ENCODE results near the gene OSBPL2.

Gene OSBPL2

GRCh38 chr20:62274332-62274950 lies 36.1 kb downstream of the OSBPL2 start:
- no peak overlapping the region for H3K4me3 ChIP-seq (ENCODE audit: low read depth, low read length)
- no peak for TF ChIP-seq CTCF (IDR thresholded peaks at IDR 0.05; ENCODE audit: low read depth, low read length, missing control alignments)
- no peak for DNase-seq (ENCODE audit: low read depth)

- DNase-seq (ENCODE audit: low read depth): no peak
- TF ChIP-seq CTCF (IDR thresholded peaks at IDR 0.05; ENCODE audit: low read depth, low read length, missing control alignments): no peak
- H3K4me3 ChIP-seq (ENCODE audit: low read depth, low read length): no peak overlapping the region
These were observed 36.9 kb downstream of the OSBPL2 start for GRCh38 chr20:62275219-62275618.

GRCh38 chr20:62276439-62276838 lies 38.1 kb downstream of the OSBPL2 start:
- no peak for TF ChIP-seq CTCF (IDR thresholded peaks at IDR 0.05; ENCODE audit: low read depth, low read length, missing control alignments)
- H3K4me3 ChIP-seq (ENCODE audit: low read depth, low read length): no peak overlapping the region

GRCh38 chr20:62277253-62277652 lies 38.9 kb downstream of the OSBPL2 start:
- DNase-seq (ENCODE audit: low read depth): no peak
- TF ChIP-seq CTCF (IDR thresholded peaks at IDR 0.05; ENCODE audit: low read depth, low read length, missing control alignments): no peak
- H3K4me3 ChIP-seq (ENCODE audit: low read depth, low read length): no peak overlapping the region

More at GRCh38 chr20:62276439-62276838, 38.1 kb downstream of the OSBPL2 start:
- no peak for DNase-seq (ENCODE audit: low read depth)

- H3K4me3 ChIP-seq (ENCODE audit: low read depth, low read length): no peak overlapping the region
- TF ChIP-seq CTCF (IDR thresholded peaks at IDR 0.05; ENCODE audit: low read depth, low read length, missing control alignments): no peak
- no peak for DNase-seq (ENCODE audit: low read depth)
These were observed 42.0 kb downstream of the OSBPL2 start for GRCh38 chr20:62280303-62280702.

GRCh38 chr20:62281161-62281933 lies 43.0 kb downstream of the OSBPL2 start:
- TF ChIP-seq CTCF (IDR thresholded peaks at IDR 0.05; ENCODE audit: low read depth, low read length, missing control alignments): no peak
- no peak for DNase-seq (ENCODE audit: low read depth)
- H3K4me3 ChIP-seq (ENCODE audit: low read depth, low read length): no peak overlapping the region
